GM12878 (cell line): Measurements from ENCODE around the gene KLHL22. TPM values are rescaled to one million over a fixed set of nuclear protein-coding genes. Genes with fewer than 3 reads are reported as not detected.

Experiments
- ASH2L ChIP-seq: fragments of 300-600, 200-600 bp; sonication (generic); IDR thresholded peaks from 2 replicates; pipeline ENCODE4 v1.6.1; 2017; ENCODE audit warnings: low read depth, mild to moderate bottlenecking, borderline replicate concordance
- BMI1 ChIP-seq: fragments of 450-650 bp; IDR thresholded peaks from 2 replicates; pipeline ENCODE4 v1.6.1; 2016; ENCODE audit warnings: mild to moderate bottlenecking, moderate library complexity, borderline replicate concordance
- BRCA1 ChIP-seq: IDR thresholded peaks from 2 replicates; pipeline ENCODE4 v1.6.1; 2011; ENCODE audit warnings: low read depth, low read length, improper control_type of control experiment
- CBFB ChIP-seq: IDR thresholded peaks from 2 replicates; pipeline ENCODE4 v1.6.1; 2016; ENCODE audit warnings: antibody characterized with exemption, low read depth
- GATAD2B ChIP-seq: fragments of 450-650 bp; conservative IDR thresholded peaks from 2 replicates; pipeline ENCODE4 v1.6.1; 2017; ENCODE audit warnings: low read depth, mild to moderate bottlenecking, moderate library complexity
- HCFC1 ChIP-seq: fragments of 150-350 bp; IDR thresholded peaks from 2 replicates; pipeline ENCODE4 v1.6.1; 2014; ENCODE audit warnings: low read length
- KAT2A ChIP-seq: conservative IDR thresholded peaks from 2 replicates; pipeline ENCODE4 v1.6.1; 2011; ENCODE audit warnings: low read depth, low read length; ENCODE audit not compliant: control insufficient read depth
- MTA2 ChIP-seq: fragments of 450-650 bp; IDR thresholded peaks from 2 replicates; pipeline ENCODE4 v1.6.1; 2016; ENCODE audit warnings: low read depth, mild to moderate bottlenecking, moderate library complexity
- PML ChIP-seq: IDR thresholded peaks from 2 replicates; pipeline ENCODE4 v1.6.1; 2012; ENCODE audit warnings: low read length, inconsistent platforms
- RBBP5 ChIP-seq: fragments of 200-600 bp; sonication (generic); conservative IDR thresholded peaks from 2 replicates; pipeline ENCODE4 v1.6.1; 2016
- SMAD5 ChIP-seq: IDR thresholded peaks from 2 replicates; pipeline ENCODE4 v1.6.1; 2016; ENCODE audit warnings: antibody characterized with exemption, low read depth
- SPI1 ChIP-seq: IDR thresholded peaks from 2 replicates; pipeline ENCODE4 v1.6.1; 2011; ENCODE audit warnings: low read depth, mild to moderate bottlenecking, low read length, moderate library complexity, borderline replicate concordance; ENCODE audit not compliant: insufficient read depth
- SRF ChIP-seq, 2 experiments: IDR thresholded peaks; 2 replicates each; pipeline ENCODE4 v1.6.1; 2011; ENCODE audit warnings: low read depth in 2 of 2, low read length in 2 of 2, mild to moderate bottlenecking in 1 of 2, moderate library complexity in 1 of 2
- SUZ12 ChIP-seq: fragments of 200-600 bp; sonication (generic); IDR thresholded peaks from one replicate; pipeline ENCODE4 v1.6.1; 2018; ENCODE audit warnings: antibody characterized with exemption, mild to moderate bottlenecking; ENCODE audit not compliant: unreplicated experiment
- TCF3 ChIP-seq: IDR thresholded peaks from 2 replicates; pipeline ENCODE4 v1.6.1; 2012; ENCODE audit warnings: low read depth, mild to moderate bottlenecking, low read length, borderline replicate concordance; ENCODE audit not compliant: insufficient read depth
- YBX1 ChIP-seq: fragments of 450-650 bp; IDR thresholded peaks from 2 replicates; pipeline ENCODE4 v1.6.1; 2016; ENCODE audit warnings: antibody characterized with exemption
- polyA plus RNA-seq, 11 experiments: library from polyadenylated mRNA; depleted of rRNA in 4 of 11; unstranded in 6 of 11; stranded (reverse) in 5 of 11; fragments of >200 nt; fragmentation: Nextera tagmentation in 4 of 11; fragmentation: Illumina TruSeq in 1 of 11; extraction: Ambion mirVana in 4 of 11; extraction: Trizol in 1 of 11; gene quantifications; 1 replicate in 1 of 11; 2 replicates in 10 of 11; pipeline versions ENCODE4 v1.2.1 to v1.2.3, GENCODE V29; 2011 to 2016; ENCODE audit warnings: inconsistent platforms in 2 of 11, missing spikeins in 2 of 11, low read depth in 1 of 11
- total RNA-seq, 4 experiments: library from RNA; depleted of rRNA in 3 of 4; stranded (reverse); fragments of >200 nt in 3 of 4; fragmentation: Illumina TruSeq in 1 of 4; extraction: Trizol in 1 of 4; gene quantifications; 2 replicates each; pipeline versions ENCODE4 v1.2.1 to v1.2.3, GENCODE V29; 2013 to 2021
- TF ChIP-seq, protein P1 (sequence below): IDR thresholded peaks from 2 replicates; pipeline ENCODE4 v1.6.1; 2011; ENCODE audit warnings: borderline replicate concordance, low read depth, mild to moderate bottlenecking, moderate library complexity, low read length; ENCODE audit not compliant: insufficient read depth, poor library complexity, severe bottlenecking
- TF ChIP-seq, protein P2 (sequence below): IDR thresholded peaks from 2 replicates; pipeline ENCODE4 v1.6.1; 2011; ENCODE audit warnings: mild to moderate bottlenecking, low read depth, low read length, moderate library complexity; ENCODE audit not compliant: insufficient replicate concordance
- TF ChIP-seq, protein P3 (sequence below): fragments of 150-350 bp; IDR thresholded peaks from 2 replicates; pipeline ENCODE4 v1.6.1; 2016; ENCODE audit warnings: low read depth, low read length
- TF ChIP-seq, protein P4 (sequence below): fragments of 450-650 bp; IDR thresholded peaks from 2 replicates; pipeline ENCODE4 v1.6.1; 2017; ENCODE audit warnings: low read depth, mild to moderate bottlenecking, moderate library complexity

Gene KLHL22
- total and polyA plus RNA-seq, 10 of the 15 experiments (the other 5 are each of a cell fraction or from before 2014, with no cell fraction given) = 0.06 to 22.1 (median 14.2) TPM

DNA sequence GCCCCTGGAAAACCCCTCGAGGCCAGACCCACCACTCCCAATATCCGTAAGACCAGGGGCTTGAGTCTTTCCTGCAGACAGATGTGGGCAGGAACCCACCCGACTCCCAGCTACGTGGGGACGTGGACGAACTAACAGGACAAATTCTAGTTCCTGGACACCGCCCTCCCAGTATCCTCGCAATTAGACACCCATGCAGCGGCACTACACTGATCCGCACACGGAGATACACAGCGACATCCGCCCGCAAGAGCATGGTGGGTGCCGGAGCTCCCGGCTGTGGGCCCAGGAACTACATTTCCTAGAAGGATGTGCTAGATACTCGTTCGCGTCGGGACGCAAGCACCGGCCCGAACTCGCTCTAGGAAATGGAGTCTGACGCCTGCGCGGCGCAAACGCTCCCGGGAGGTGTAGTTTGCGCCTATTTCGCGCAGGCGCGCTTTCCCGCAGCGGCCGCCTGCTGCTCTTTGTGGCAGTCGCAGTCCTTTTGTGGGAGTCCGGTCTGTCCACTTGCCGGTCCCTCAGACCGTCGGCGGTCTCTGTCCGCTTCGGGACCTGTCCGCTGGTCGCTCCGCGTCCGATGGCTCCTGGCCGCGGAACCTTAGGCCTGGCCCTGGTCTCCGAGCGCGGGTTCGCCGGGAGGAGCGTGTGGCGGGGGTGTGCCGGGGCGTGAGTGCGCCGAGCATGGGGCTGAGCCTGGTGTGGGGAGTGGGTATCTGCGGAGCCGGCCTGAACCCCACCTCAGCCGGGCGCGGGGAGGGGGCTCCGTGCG is 101.7 kb downstream of the KLHL22 start, which contains the start of gene ZNF74 (continued):
- TF ChIP-seq GATAD2B (peak; percentile 49), KAT2A (no peak), SPI1 (no peak), MTA2 (no peak), HCFC1 (peak; percentile 92), YBX1 (no peak), PML (no peak; the same call in 1 of the 2 replicates), BRCA1 (no peak), CBFB (peak; percentile 69; the same call in 1 of the 2 replicates), SRF (IDR thresholded peaks at IDR 0.05; ENCODE audit: low read depth in 2 of 2, low read length in 2 of 2) (peak; percentile 64 to 73; a peak in 3 of 4 replicates), BMI1 (no peak), SUZ12 (no peak), TCF3 (no peak), SMAD5 (no peak), ASH2L (no peak), RBBP5 (no peak)
- TF ChIP-seq, protein P1, sequence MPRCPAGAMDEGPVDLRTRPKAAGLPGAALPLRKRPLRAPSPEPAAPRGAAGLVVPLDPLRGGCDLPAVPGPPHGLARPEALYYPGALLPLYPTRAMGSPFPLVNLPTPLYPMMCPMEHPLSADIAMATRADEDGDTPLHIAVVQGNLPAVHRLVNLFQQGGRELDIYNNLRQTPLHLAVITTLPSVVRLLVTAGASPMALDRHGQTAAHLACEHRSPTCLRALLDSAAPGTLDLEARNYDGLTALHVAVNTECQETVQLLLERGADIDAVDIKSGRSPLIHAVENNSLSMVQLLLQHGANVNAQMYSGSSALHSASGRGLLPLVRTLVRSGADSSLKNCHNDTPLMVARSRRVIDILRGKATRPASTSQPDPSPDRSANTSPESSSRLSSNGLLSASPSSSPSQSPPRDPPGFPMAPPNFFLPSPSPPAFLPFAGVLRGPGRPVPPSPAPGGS = no peak
- TF ChIP-seq, protein P2, sequence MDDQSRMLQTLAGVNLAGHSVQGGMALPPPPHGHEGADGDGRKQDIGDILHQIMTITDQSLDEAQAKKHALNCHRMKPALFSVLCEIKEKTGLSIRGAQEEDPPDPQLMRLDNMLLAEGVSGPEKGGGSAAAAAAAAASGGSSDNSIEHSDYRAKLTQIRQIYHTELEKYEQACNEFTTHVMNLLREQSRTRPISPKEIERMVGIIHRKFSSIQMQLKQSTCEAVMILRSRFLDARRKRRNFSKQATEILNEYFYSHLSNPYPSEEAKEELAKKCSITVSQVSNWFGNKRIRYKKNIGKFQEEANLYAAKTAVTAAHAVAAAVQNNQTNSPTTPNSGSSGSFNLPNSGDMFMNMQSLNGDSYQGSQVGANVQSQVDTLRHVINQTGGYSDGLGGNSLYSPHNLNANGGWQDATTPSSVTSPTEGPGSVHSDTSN = no peak
- TF ChIP-seq, protein P3, sequence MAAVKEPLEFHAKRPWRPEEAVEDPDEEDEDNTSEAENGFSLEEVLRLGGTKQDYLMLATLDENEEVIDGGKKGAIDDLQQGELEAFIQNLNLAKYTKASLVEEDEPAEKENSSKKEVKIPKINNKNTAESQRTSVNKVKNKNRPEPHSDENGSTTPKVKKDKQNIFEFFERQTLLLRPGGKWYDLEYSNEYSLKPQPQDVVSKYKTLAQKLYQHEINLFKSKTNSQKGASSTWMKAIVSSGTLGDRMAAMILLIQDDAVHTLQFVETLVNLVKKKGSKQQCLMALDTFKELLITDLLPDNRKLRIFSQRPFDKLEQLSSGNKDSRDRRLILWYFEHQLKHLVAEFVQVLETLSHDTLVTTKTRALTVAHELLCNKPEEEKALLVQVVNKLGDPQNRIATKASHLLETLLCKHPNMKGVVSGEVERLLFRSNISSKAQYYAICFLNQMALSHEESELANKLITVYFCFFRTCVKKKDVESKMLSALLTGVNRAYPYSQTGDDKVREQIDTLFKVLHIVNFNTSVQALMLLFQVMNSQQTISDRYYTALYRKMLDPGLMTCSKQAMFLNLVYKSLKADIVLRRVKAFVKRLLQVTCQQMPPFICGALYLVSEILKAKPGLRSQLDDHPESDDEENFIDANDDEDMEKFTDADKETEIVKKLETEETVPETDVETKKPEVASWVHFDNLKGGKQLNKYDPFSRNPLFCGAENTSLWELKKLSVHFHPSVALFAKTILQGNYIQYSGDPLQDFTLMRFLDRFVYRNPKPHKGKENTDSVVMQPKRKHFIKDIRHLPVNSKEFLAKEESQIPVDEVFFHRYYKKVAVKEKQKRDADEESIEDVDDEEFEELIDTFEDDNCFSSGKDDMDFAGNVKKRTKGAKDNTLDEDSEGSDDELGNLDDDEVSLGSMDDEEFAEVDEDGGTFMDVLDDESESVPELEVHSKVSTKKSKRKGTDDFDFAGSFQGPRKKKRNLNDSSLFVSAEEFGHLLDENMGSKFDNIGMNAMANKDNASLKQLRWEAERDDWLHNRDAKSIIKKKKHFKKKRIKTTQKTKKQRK = no peak
- TF ChIP-seq, protein P4, sequence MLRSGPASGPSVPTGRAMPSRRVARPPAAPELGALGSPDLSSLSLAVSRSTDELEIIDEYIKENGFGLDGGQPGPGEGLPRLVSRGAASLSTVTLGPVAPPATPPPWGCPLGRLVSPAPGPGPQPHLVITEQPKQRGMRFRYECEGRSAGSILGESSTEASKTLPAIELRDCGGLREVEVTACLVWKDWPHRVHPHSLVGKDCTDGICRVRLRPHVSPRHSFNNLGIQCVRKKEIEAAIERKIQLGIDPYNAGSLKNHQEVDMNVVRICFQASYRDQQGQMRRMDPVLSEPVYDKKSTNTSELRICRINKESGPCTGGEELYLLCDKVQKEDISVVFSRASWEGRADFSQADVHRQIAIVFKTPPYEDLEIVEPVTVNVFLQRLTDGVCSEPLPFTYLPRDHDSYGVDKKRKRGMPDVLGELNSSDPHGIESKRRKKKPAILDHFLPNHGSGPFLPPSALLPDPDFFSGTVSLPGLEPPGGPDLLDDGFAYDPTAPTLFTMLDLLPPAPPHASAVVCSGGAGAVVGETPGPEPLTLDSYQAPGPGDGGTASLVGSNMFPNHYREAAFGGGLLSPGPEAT = peak; percentile 70
